ENCODE measurements around the gene TCP11.

TCP11 gene

GRCh38 chr6:35092362-35093117 is 48.6 kb downstream of the TCP11 start:
- peak; percentile 87 for DNase-seq (ENCODE audit: low spot score)

GRCh38 chr6:35091346-35092083 is 49.6 kb downstream of the TCP11 start:
- peak; percentile 52 for DNase-seq (ENCODE audit: low spot score)

- peak; percentile 7 for DNase-seq (ENCODE audit: low spot score)
These were observed 50.4 kb downstream of the TCP11 start for GRCh38 chr6:35090734-35091133.

- DNase-seq (ENCODE audit: low spot score): peak; percentile 78
These were observed 51.1 kb downstream of the TCP11 start for GRCh38 chr6:35089935-35090505.

- peak; percentile 2 for DNase-seq (ENCODE audit: low spot score)
These were observed 51.8 kb downstream of the TCP11 start for GRCh38 chr6:35089216-35089934.

- no peak for DNase-seq (ENCODE audit: low spot score)
These were observed 52.6 kb downstream of the TCP11 start for GRCh38 chr6:35088281-35089215.

- no peak for DNase-seq (ENCODE audit: low spot score)
These were observed 53.5 kb downstream of the TCP11 start for GRCh38 chr6:35087361-35088280.

GRCh38 chr6:35086636-35087360 is 54.3 kb downstream of the TCP11 start:
- DNase-seq (ENCODE audit: low spot score): no peak

GRCh38 chr6:35086282-35086632 is 54.9 kb downstream of the TCP11 start:
- no peak for DNase-seq (ENCODE audit: low spot score)

- DNase-seq (ENCODE audit: low spot score): no peak
These were observed 55.5 kb downstream of the TCP11 start for GRCh38 chr6:35085359-35086281.

- no peak for DNase-seq (ENCODE audit: low spot score)
These were observed 56.5 kb downstream of the TCP11 start for GRCh38 chr6:35084511-35085203.

GRCh38 chr6:35084041-35084491 is 57.1 kb downstream of the TCP11 start:
- no peak for DNase-seq (ENCODE audit: low spot score)

GRCh38 chr6:35083507-35083906 is 57.6 kb downstream of the TCP11 start:
- DNase-seq (ENCODE audit: low spot score): no peak

GRCh38 chr6:35082733-35083403 is 58.3 kb downstream of the TCP11 start:
- no peak for DNase-seq (ENCODE audit: low spot score)

GRCh38 chr6:35082046-35082732 is 59.0 kb downstream of the TCP11 start:
- no peak for DNase-seq (ENCODE audit: low spot score)

- DNase-seq (ENCODE audit: low spot score): no peak
These were observed 59.7 kb downstream of the TCP11 start for GRCh38 chr6:35081426-35081851.
